LoVo (cell line): ENCODE results near the gene FIGNL2.
A peak's percentile ranks its signal among the peaks of the same experiment; 100 is the strongest.

Experiments
- DNase-seq: peaks from one replicate; pipeline ENCODE4 v3.0.0-alpha.2; 2016; ENCODE audit warnings: low spot score

The FIGNL2 gene

DNA sequence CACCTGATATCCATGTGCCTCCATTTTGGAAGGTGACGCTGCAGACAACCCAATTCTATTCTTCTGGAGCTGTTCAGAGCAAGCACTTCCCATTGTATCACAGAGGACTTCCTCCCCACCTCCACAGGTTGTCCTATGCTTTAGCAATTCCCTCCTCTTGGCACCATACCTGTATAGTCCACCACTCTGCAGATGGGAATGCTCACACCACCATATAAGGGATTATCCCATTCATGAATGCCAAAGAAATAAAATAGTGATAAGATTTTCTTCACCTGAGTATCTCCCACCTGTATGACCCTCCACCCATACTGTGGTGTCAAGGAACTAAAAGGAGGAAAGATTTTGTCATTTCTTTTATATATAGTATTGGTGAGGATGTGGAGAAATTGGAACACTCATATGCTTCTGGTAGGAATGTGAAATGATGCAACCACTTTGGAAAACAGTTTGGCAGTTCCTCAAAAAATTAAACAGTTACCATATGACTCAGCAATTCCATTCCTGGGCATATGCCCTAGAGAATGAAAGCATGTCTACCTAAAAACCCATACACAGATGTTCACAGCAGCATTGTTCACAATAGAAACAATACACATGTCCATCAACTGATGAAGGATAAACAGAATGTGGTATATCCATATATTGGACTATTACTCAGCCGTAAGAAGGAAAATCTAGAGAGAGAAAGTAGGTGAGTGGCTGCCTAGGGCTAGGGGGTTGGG, 75.2 kb downstream of the FIGNL2 start:
- peak; percentile 26 for DNase-seq

GRCh38 chr12:51771008-51771407, 77.5 kb downstream of the FIGNL2 start:
- no peak for DNase-seq
